Adrenal gland (tissue), 5 donors: ENCODE data around the gene COMMD1.

Source experiments
- CTCF ChIP-seq, 6 experiments: fragments of 450-650 bp in 4 of 6; fragments of 200-600 bp in 2 of 6; sonication (generic) in 1 of 6; IDR thresholded peaks; 1 replicate in 5 of 6; 2 replicates in 1 of 6; pipeline versions ENCODE4 v1.5.1 to v1.8.0; 2016 to 2021; ENCODE audit warnings: antibody characterized with exemption in 6 of 6, mild to moderate bottlenecking in 2 of 6, moderate library complexity in 1 of 6
- POLR2A ChIP-seq, 2 donors: fragments of 450-650 bp; IDR thresholded peaks; one replicate each; pipeline ENCODE4 v1.6.1; 2017; ENCODE audit warnings: antibody characterized with exemption in 2 of 2, mild to moderate bottlenecking in 2 of 2, moderate library complexity in 1 of 2
- donor health status: DM: no; HTN: no; CAD: no.

- TF ChIP-seq CTCF (IDR thresholded peaks at IDR 0.05) (no peak), POLR2A (IDR thresholded peaks at IDR 0.05) (no peak)
Observed at GRCh38 chr2:61920548-61920947, 15.1 kb downstream of the COMMD1 start.
